NCI-H2081 treated with DMSO at 0.1 percent for 48 hours (cell line): ENCODE results near the gene GLIS2.

Source experiments
- DNase-seq: peaks from one replicate; lab custom pipeline; 2025; lab: John Stamatoyannopoulos, UW

GLIS2 gene

GRCh38 chr16:4315186-4316107, at the start of gene GLIS2:
Gene GLIS2, plus strand, starts transcription at chr16:4316067. Its CDS starts 16,214 bp downstream, at chr16:4332281.
- DNase-seq = no peak

- no peak for DNase-seq
These were observed 49.5 kb upstream of the GLIS2 start for GRCh38 chr16:4266372-4266771.

DNA sequence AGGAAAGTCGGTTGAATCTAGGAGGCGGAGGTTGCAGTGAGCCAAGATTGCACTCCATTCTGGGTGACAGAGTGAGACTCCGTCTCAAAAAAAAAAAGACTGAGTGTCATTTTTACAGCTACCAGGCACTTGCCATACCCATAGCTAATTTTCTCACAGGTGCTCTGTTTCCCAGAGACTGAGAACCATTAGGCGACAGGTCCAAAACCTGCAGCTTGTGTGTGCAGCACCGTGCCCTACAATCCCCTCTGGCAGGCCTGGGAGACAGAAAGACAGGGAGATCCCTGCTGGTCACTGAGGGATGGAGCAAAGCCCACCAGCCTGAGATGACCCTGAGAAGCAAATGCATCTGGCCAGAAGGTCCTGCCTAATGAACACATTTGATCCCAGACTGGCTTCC, 45.8 kb upstream of the GLIS2 start:
- no peak for DNase-seq

DNA sequence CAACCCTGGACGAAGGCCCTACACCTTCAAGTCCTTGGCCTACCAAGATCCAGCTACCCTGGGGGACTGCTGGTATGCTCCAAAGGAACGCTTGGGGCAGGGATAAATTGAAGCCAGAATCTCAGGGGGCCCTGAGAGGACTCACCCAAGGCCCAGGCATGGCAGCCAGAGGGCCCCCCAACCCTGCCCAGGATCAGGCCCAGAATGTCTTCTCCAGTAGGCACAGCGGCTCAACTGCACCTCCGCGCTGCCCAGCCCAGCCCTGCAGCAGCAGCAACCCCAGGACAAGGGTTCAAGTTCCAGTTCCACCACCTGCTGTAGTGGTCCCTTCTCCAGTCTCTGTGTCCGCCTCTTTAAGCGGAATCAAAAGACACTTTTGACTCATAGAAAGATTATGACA, 45.3 kb upstream of the GLIS2 start:
- DNase-seq = no peak

DNA sequence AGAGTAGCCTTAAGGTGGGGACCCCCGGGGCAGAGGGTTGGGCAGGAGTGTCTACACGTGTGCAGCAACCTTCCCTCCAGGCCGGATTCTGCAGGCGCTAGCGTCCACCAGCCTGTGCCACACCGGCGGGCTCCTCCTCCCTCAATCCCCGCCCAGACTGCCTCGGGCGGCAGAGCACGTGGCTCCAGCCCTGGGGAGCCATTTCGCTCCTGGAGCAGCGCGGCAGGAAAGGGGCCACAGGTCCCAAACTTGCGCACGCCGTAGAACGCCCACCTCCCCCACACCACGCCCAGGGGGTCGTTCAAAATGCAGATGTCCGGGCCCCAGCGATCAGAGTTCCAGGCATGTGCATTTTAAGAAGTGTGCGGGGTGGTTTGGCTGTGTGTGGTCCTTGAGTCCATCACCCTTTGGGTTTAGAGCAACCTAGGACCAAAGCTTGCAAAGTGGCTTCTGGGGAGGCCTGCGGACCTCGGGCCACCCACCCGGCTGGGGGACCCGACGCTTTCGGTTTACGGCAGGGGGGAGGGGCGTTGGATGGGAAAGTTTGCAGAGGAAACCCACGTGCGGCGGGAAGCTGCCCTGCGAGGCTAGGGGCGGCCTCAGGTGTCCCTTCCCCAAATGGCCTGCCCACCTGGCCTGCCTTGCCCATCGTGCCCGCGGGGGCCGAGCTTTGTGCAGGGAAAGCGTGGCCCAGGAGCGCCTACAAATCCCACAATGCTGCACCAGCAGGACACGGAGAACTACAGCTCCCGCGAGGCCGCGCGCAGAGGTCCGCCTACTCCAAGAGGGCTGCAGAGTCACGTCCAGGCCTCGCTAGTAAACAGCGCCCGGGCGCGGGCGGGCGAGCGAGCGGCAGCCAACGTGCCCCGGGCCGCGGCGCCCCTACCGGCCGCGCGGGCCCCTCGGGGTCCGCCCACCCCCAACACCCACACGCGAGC, 44.4 kb upstream of the GLIS2 start:
- peak; percentile 64 for DNase-seq

DNA sequence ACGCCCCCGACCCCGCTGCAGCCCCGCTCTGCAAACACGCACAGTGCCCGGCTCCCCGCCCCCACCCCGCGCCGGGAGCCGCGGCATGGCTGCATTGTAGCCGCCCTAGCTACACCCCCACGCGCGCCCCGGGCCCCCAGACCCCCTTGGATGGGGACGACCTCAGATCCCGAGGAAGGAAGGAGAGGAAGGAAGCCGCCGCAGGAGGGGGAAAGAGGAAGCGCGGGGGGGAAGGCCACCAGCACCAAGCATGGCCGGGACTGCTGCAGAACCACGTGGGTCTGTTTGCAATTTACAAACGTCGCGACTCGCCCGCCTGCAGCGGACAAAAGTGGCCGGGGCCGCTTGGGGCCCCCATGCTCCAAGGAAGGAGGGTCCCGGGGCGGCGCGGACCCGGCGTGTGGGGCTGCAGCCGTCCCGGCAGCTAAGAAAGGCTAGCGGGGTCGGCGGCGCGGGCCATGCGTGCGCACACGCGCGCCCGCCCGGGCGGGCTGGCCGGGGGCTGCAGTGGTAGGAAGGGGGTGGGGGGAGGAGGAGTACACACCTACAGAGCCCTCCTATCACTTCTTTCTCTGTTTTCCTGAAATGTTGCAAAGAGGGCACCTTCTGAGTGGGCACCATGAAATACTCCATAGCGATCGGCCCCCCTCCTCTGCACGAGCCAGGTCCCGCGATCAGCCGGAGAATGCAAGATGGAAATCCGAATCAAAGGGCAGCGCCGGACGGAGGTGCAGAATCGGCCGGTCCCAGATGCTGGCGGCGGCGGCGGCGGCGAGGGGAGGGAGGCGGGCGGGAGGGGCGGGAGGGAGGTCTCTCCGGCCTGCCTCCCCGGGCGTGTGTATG, 43.5 kb upstream of the GLIS2 start:
- no peak for DNase-seq

GRCh38 chr16:4273858-4274311, 42.0 kb upstream of the GLIS2 start:
- DNase-seq = no peak

DNA sequence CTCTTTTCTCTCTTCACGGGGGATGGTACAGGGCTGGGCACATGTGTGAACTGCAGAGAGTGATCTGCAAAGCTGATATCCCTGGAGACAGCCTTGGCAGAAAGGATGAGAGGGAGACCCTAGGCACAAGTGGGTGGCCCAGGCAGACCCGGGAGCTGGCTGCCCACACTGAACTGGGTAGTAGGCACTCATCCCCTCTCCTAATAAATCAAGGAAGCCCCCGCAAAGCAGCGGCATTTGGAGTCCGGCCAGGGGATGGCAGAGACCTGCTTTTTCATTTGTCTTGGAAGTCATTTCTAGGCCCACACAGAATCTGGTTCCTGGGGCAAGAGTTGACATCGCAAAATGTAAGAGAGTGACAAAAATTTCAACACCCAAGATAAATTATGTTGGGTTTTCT, 40.0 kb upstream of the GLIS2 start:
- no peak for DNase-seq

DNA sequence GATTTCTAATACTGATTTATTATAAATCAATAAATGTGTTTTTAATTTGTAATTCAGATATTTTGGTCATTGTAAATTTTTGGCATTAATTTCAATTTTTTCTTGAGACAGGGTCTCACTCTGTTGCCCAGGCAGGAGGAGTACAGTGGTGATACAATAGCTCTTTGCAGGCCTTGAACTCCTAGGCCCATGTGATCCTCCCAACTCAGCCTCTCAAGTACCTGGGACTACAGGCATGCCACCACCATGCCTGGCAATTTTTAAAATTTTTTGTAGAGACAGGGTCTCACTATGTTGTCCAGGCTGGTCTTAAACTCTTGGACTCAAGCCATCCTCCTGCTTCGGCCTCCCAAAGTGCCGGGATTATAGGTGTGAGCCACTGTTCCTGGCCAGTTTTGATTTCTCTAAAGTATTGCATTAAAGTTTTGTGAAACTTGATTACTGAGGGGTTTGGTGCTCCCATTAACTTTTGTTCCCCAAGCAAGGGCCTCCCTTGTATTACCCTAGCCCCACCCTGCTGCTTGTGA, 37.8 kb upstream of the GLIS2 start:
- no peak for DNase-seq

DNA sequence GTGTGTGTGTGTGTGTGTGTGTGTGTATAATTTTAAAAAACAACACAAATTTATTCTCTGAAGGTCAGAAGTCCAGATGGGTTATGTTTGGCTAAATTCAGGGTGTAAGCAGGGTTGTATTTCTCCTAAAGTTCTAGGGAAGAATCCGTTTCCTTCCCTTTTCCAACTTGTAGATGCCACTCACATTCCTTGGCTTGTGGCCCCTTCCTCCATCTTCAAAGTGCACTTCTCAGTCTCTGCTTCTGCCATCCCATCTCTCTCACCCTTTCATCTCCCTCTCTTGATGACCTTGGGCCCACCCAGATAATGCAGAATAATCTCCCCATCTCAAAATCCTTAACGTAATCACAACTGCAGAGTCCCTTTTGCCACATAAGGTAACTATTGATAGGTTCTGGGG, 35.2 kb upstream of the GLIS2 start:
- DNase-seq = no peak

GRCh38 chr16:4283441-4283840, 32.4 kb upstream of the GLIS2 start:
- no peak for DNase-seq

- no peak for DNase-seq
These were observed 31.9 kb upstream of the GLIS2 start for GRCh38 chr16:4283939-4284338.

DNA sequence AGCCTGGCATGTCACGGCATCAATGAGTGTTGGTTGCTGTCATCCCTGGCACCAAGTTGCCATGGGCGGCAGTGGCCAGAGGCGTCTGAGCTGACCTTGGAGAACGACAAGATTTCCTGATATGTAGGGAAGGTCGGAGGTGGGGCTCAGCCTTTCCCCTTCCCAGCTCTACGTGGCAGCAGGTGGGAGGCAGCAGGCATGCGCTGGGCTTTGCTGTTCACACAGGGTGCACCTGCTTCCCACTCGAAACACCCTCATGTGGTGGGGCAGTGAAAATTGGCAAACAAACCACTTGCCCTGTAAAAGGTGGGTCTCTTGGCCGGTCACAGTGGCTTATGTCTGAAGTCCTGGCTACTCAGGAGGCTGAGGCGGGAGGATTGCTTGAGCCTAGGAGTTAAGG, 30.7 kb upstream of the GLIS2 start:
- DNase-seq = no peak

GRCh38 chr16:4288148-4288921, 27.5 kb upstream of the GLIS2 start:
- DNase-seq = no peak

GRCh38 chr16:4290236-4290830, 25.5 kb upstream of the GLIS2 start:
- DNase-seq = no peak

DNA sequence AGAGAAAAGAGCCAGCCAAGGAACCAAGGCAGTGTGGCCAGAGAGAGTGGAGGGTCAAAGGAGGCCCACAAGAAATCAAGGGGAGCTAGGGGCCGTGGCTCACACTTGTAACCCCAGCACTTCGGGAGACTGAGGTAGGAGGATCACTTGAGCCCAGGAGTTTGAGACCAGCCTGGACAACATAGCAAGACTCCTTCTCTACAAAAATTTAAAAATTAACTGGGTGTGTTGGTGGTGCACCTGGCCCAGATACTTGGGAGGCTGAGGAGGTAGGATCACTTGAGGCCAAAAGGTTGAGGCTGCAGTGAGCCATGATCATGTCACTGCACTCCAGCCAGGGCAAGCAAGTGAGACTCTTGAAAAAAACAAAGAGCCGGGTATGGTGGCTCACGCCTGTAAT, 24.2 kb upstream of the GLIS2 start:
- no peak for DNase-seq

GRCh38 chr16:4293181-4293716, 22.6 kb upstream of the GLIS2 start:
- DNase-seq = no peak

GRCh38 chr16:4293822-4294457, 21.9 kb upstream of the GLIS2 start:
- no peak for DNase-seq

GRCh38 chr16:4295581-4295980, 20.3 kb upstream of the GLIS2 start:
- no peak for DNase-seq

GRCh38 chr16:4297480-4297879, 18.4 kb upstream of the GLIS2 start:
- DNase-seq = no peak
